ENCODE results near the gene LRCH4.
A peak's percentile ranks its signal among the peaks of the same experiment; 100 is the strongest.

The LRCH4 gene

GRCh38 chr7:100586266-100587025 lies 517 bp upstream of the LRCH4 start, which contains the start of gene FBXO24:
Gene FBXO24, plus strand, starts transcription at chr7:100586328. Its CDS starts 298 bp downstream, at chr7:100586626.
- H3K9me3 ChIP-seq, result no peaks in the 10 kb centered on the region
- peaks cover 30 to 47% of the 10 kb centered on the region in 2 experiments for H3K4me1 ChIP-seq (ENCODE audit: control insufficient read depth in 1 of 2, insufficient read depth in 1 of 2, low read depth in 1 of 2, low read length in 1 of 2)
- H3K4me3 ChIP-seq (ENCODE audit: low read depth in 1 of 2, low read length in 1 of 2), result peak within 1 kb of the TSS; percentile 85 to 87
- peaks cover 12% of the 10 kb centered on the region for H3K36me3 ChIP-seq
- TF ChIP-seq, protein P1, sequence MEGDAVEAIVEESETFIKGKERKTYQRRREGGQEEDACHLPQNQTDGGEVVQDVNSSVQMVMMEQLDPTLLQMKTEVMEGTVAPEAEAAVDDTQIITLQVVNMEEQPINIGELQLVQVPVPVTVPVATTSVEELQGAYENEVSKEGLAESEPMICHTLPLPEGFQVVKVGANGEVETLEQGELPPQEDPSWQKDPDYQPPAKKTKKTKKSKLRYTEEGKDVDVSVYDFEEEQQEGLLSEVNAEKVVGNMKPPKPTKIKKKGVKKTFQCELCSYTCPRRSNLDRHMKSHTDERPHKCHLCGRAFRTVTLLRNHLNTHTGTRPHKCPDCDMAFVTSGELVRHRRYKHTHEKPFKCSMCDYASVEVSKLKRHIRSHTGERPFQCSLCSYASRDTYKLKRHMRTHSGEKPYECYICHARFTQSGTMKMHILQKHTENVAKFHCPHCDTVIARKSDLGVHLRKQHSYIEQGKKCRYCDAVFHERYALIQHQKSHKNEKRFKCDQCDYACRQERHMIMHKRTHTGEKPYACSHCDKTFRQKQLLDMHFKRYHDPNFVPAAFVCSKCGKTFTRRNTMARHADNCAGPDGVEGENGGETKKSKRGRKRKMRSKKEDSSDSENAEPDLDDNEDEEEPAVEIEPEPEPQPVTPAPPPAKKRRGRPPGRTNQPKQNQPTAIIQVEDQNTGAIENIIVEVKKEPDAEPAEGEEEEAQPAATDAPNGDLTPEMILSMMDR (IDR thresholded peaks at IDR 0.05), result no peak
- H3K27me3 ChIP-seq, result peaks cover 25% of the 10 kb centered on the region
- H3K27ac ChIP-seq, result peak within 1 kb of the TSS; percentile 95

GRCh38 chr7:100584683-100585510 lies 1.0 kb downstream of the LRCH4 start:
- Histone ChIP-seq H3K4me1 (ENCODE audit: control insufficient read depth in 1 of 2, insufficient read depth in 1 of 2, low read depth in 1 of 2, low read length in 1 of 2) (peaks cover 30 to 50% of the 10 kb centered on the region in 2 experiments), H3K4me3 (ENCODE audit: low read depth in 1 of 2, low read length in 1 of 2) (peak overlapping the region; percentile 85 to 87)
- TF ChIP-seq, protein P1 (IDR thresholded peaks at IDR 0.05), result no peak

GRCh38 chr7:100584054-100584682 lies 1.8 kb downstream of the LRCH4 start:
- Histone ChIP-seq H3K4me1 (ENCODE audit: control insufficient read depth in 1 of 2, insufficient read depth in 1 of 2, low read depth in 1 of 2, low read length in 1 of 2) (peaks cover 30 to 50% of the 10 kb centered on the region in 2 experiments), H3K27ac (peak overlapping the region; percentile 95), H3K36me3 (peaks cover 35% of the 10 kb centered on the region), H3K27me3 (peaks cover 2% of the 10 kb centered on the region), H3K4me3 (ENCODE audit: low read depth in 1 of 2, low read length in 1 of 2) (peak overlapping the region; percentile 85 to 87), H3K9me3 (no peaks in the 10 kb centered on the region)
- TF ChIP-seq, protein P1 (IDR thresholded peaks at IDR 0.05), result no peak

More at GRCh38 chr7:100584683-100585510, 1.0 kb downstream of the LRCH4 start:
- H3K27me3 ChIP-seq, result peaks cover 10% of the 10 kb centered on the region
- peak overlapping the region; percentile 95 for H3K27ac ChIP-seq
- H3K36me3 ChIP-seq, result peaks cover 27% of the 10 kb centered on the region
- H3K9me3 ChIP-seq, result no peaks in the 10 kb centered on the region

DNA sequence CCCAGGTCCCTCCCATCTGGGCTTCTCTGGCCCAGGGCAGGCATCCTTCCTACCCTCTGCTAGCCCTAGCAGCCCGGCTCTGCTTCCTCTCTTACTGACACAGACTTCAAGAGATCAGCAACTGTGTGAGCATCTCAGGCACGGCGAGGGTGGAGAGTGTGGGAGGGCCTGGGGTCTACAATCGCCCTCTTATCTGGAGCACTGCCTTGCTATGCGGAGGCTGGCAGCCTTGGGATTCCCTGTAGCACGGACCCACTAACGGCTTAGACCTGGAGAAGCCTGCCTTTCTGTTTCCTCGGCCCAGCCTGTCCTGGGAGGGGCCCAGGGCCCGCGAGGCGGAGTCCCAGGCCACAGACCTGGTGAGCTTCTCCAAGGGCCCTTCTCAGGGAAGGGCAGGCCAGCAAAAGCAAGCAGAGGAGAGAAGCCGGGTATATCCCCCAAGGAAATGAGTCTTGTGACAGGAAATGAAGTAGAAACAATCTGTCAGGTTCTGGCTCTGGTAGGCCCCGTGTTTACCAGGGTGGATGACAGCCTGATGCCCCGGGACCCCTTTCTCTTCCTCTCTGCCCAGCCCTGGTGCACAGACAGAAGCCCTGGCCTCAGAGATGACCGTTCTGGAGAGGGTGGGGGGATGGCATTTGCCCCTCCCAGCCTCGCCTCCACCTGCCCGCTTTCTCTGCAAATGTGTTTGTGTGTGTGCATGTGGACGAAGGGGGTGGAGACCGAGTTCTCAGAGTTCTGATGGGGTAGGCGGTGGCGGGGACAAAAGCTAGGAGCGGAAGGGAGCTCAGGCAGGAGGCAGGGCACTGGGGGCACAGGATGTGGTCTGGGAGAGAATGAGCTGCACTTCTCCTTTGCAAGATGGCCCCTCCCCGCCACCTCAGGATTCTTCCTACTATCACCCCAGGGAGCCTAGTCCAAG lies 2.5 kb downstream of the LRCH4 start:
- Histone ChIP-seq H3K4me1 (ENCODE audit: control insufficient read depth in 1 of 2, insufficient read depth in 1 of 2, low read depth in 1 of 2, low read length in 1 of 2) (peaks cover 30 to 50% of the 10 kb centered on the region in 2 experiments), H3K4me3 (ENCODE audit: low read depth in 1 of 2, low read length in 1 of 2) (peak overlapping the region; percentile 85 to 87), H3K36me3 (peaks cover 42% of the 10 kb centered on the region), H3K27me3 (no peaks in the 10 kb centered on the region), H3K9me3 (no peaks in the 10 kb centered on the region), H3K27ac (peak overlapping the region; percentile 95)
- TF ChIP-seq, protein P1 (IDR thresholded peaks at IDR 0.05), result no peak

All from neutrophil (primary cell).